LNCaP clone FGC (cell line): ENCODE measurements around the gene FNDC3A.
A peak's percentile ranks its signal among the peaks of the same experiment; 100 is the strongest.

ENCODE experiments used
- DNase-seq: peaks from one replicate; pipeline ENCODE4 v3.0.0-alpha.2; 2011; ENCODE audit warnings: low read depth
- H3K4me3 ChIP-seq: 2 replicates; pipeline ENCODE4 v1.5.1; 2011; ENCODE audit warnings: mild to moderate bottlenecking, low read depth, low read length, control low read depth
- CTCF ChIP-seq: IDR thresholded peaks from 2 replicates; pipeline ENCODE4 v1.5.1; 2012; ENCODE audit warnings: mild to moderate bottlenecking; ENCODE audit not compliant: control insufficient read depth, insufficient read depth; ENCODE audit errors: extremely low read depth

FNDC3A gene

GRCh38 chr13:49206641-49207040 lies 230.9 kb downstream of the FNDC3A start:
- no peak for TF ChIP-seq CTCF
- no peak for DNase-seq
- H3K4me3 ChIP-seq: no peak overlapping the region

- H3K4me3 ChIP-seq: no peak overlapping the region
- no peak for DNase-seq
- no peak for TF ChIP-seq CTCF
These were observed 232.9 kb downstream of the FNDC3A start for GRCh38 chr13:49208619-49209018.

- no peak overlapping the region for H3K4me3 ChIP-seq
- DNase-seq: no peak
- no peak for TF ChIP-seq CTCF
These were observed 234.4 kb downstream of the FNDC3A start for GRCh38 chr13:49210114-49210513.

- TF ChIP-seq CTCF: no peak
- H3K4me3 ChIP-seq: no peak overlapping the region
- no peak for DNase-seq
These were observed 235.0 kb downstream of the FNDC3A start for GRCh38 chr13:49210669-49211068.

GRCh38 chr13:49213539-49213938 lies 237.8 kb downstream of the FNDC3A start:
- DNase-seq: no peak
- TF ChIP-seq CTCF: no peak
- no peak overlapping the region for H3K4me3 ChIP-seq

GRCh38 chr13:49213997-49214916 lies 238.5 kb downstream of the FNDC3A start:
- DNase-seq: no peak
- no peak for TF ChIP-seq CTCF
- no peak overlapping the region for H3K4me3 ChIP-seq

- H3K4me3 ChIP-seq: no peak overlapping the region
- peak; percentile 28 for DNase-seq
- peak; percentile 11; the same call in 1 of the 2 replicates for TF ChIP-seq CTCF
These were observed 239.2 kb downstream of the FNDC3A start for GRCh38 chr13:49214917-49215376.
